BE2C (cell line): ENCODE results near the gene FAM120C.

ENCODE experiments used
- DNase-seq: peaks from one replicate; pipeline ENCODE4 v3.0.0-alpha.2; 2020
- H3K27me3 ChIP-seq: fragments of 250-450 bp; sonication (Bioruptor Pico); 2 replicates; pipeline ENCODE4 v1.5.1; 2020; ENCODE audit warnings: mild to moderate bottlenecking
- H3K36me3 ChIP-seq: fragments of 250-450 bp; sonication (Bioruptor Pico); 2 replicates; pipeline ENCODE4 v1.5.1; 2020; ENCODE audit warnings: mild to moderate bottlenecking
- H3K4me1 ChIP-seq: fragments of 250-450 bp; sonication (Bioruptor Pico); 2 replicates; pipeline ENCODE4 v1.5.1; 2020
- H3K4me3 ChIP-seq: 2 replicates; pipeline ENCODE4 v1.5.1; 2011; ENCODE audit warnings: low read depth, low read length
- H3K9me3 ChIP-seq: fragments of 250-450 bp; sonication (Bioruptor Pico); 2 replicates; pipeline ENCODE4 v1.5.1; 2020
- TF ChIP-seq, protein P1 (sequence below): IDR thresholded peaks from 2 replicates; pipeline ENCODE4 v1.5.1; 2012; ENCODE audit warnings: mild to moderate bottlenecking, low read depth, low read length

Gene FAM120C

DNA sequence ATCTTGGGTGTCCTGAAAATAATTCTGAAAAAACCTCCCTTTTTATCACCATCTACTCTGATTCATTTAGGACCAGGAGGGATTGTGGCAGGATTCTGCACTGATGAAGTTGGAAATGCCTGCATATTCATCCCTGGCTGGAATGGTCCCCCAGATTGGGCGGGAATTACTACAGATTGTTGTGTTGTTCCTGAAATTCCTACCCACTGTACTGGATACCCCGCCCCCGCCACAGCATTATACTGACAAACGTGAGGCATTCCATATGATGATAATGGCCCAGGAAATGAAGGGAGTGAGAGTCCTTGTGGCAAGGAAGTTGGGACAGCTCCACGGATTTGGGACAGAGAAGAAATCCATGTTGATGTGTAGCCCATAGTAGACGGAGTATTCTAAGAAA lies 15.2 kb upstream of the FAM120C start:
- Histone ChIP-seq H3K4me3 (no peak overlapping the region), H3K9me3 (no peaks in the 10 kb centered on the region), H3K4me1 (no peaks in the 10 kb centered on the region), H3K36me3 (no peaks in the 10 kb centered on the region), H3K27me3 (no peaks in the 10 kb centered on the region)
- no peak for DNase-seq
- TF ChIP-seq, protein P1, sequence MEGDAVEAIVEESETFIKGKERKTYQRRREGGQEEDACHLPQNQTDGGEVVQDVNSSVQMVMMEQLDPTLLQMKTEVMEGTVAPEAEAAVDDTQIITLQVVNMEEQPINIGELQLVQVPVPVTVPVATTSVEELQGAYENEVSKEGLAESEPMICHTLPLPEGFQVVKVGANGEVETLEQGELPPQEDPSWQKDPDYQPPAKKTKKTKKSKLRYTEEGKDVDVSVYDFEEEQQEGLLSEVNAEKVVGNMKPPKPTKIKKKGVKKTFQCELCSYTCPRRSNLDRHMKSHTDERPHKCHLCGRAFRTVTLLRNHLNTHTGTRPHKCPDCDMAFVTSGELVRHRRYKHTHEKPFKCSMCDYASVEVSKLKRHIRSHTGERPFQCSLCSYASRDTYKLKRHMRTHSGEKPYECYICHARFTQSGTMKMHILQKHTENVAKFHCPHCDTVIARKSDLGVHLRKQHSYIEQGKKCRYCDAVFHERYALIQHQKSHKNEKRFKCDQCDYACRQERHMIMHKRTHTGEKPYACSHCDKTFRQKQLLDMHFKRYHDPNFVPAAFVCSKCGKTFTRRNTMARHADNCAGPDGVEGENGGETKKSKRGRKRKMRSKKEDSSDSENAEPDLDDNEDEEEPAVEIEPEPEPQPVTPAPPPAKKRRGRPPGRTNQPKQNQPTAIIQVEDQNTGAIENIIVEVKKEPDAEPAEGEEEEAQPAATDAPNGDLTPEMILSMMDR, result no peak

DNA sequence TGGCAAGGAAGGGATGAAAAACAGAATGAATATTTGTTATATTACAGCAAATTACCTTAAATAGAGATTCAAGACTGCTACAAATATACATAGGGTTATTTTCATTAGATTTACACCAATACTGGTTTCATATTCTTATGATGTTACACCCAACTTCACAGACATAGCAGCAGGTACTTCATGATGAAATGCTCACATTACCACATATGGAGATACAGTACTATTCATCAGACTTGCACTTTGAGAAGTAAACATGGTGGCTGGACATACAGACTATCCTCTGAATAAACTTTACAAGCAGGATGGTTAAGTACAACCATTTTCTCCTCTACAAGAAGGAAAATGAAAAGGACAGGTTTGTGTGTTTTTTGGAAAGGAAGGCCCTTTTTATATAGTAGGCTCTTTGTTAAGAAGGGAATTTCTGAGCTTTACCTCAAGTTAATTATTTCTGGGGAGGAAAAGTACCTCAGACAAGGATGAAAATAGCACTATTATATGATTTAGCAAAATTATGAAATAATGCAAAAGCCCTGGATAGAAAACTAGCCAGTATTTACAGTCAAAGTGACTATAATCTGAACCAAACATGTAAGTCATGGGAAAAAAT lies 12.0 kb upstream of the FAM120C start:
- H3K36me3 ChIP-seq, result no peaks in the 10 kb centered on the region
- TF ChIP-seq, protein P1, result no peak
- H3K4me3 ChIP-seq, result no peak overlapping the region
- H3K9me3 ChIP-seq, result no peaks in the 10 kb centered on the region
- H3K27me3 ChIP-seq, result no peaks in the 10 kb centered on the region
- no peak for DNase-seq
- no peaks in the 10 kb centered on the region for H3K4me1 ChIP-seq

DNA sequence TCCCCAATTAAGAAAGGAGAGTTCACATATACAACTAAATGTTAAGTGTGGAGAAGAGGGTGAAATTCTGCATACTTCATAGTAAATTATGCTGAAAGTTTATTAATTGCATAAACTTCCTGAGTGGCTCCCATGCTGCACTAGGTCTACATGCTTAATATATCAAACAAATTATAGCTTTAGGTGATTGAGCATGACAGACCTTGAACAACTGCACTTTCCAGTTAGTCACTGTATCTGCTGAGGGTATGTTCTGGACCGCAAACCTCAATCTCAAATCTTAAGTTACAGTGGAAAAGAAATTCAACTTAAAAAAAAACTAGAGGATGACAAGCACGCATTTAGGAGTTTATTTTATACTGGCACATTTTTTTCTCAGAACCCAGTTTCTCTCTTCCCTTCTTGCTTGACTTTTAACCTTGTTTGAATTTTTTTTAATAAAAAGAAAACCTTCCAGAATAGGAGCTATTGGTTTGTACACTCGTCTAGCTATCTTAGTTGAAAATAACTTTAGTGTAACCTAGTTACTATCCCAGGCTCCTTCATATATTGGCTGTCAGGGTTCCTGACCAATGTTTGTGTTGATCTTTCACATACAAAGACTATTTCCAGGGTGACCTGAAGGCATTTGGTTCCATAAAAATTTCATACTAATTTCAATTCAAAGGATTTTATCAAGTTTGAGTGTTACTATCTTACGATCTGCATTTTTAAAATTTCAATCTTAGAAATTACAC lies 10.2 kb upstream of the FAM120C start:
- Histone ChIP-seq H3K36me3 (no peaks in the 10 kb centered on the region), H3K9me3 (no peaks in the 10 kb centered on the region), H3K4me3 (no peak overlapping the region), H3K4me1 (no peaks in the 10 kb centered on the region), H3K27me3 (no peaks in the 10 kb centered on the region)
- TF ChIP-seq, protein P1, result no peak
- DNase-seq, result no peak

DNA sequence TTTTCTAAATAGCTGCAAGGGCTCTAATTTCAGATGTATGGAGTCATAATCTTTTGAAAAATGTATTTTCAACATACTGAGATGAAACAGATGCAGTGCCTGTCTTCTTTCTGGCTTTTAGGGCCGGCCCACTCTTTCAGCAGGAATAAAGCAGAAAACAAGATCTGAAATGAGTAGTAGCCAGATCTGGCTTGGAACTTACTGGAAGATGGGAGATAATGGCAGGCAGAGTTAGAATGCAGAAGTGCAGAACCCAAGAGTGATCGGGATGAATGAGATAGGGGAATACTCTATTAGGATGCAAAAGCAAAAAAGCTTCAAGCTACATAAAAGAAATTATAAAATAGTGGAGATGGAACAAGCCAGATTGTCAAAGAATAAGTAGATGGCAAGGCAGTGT lies 1.4 kb upstream of the FAM120C start:
- no peaks in the 10 kb centered on the region for H3K27me3 ChIP-seq
- H3K9me3 ChIP-seq, result no peaks in the 10 kb centered on the region
- H3K4me1 ChIP-seq, result no peaks in the 10 kb centered on the region; the same call in 1 of the 2 replicates
- no peak for DNase-seq
- TF ChIP-seq, protein P1, result no peak
- no peak overlapping the region for H3K4me3 ChIP-seq
- no peaks in the 10 kb centered on the region for H3K36me3 ChIP-seq

DNA sequence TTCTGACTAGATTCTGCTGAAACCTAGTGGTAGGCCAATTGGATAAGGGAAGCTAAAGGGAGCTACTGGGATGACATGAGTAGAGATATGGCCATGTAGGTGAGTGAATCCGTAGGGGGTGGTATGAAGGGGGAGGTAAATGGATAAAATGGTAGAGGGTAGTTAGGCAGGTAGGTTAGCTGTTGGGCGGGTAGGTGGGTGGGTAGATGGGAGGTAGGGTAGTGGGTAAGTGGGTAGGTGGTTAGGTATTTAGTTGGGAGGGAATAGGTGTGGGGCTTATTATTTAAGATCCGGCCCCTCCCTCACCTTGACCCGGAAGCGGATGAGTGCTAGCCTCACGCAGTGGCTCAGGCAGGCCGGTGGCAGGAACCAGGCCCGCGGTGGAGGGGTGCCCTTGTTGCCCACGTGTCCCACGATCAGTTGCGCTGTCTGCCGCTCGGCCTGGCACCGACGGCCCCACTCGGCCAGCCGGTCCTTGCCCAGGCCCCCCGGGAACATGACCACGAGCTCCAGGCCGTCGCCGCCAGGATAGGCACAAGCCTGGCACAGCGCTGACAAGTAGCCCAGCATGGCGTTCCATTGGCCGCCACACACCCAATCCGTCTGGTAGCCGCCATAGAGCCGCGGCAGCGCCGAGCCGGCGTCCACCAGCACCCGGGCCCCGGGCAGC lies 725 bp downstream of the FAM120C start:
- peak overlapping the region; percentile 69 for H3K4me3 ChIP-seq
- H3K4me1 ChIP-seq, result no peaks in the 10 kb centered on the region; the same call in 1 of the 2 replicates
- H3K9me3 ChIP-seq, result no peaks in the 10 kb centered on the region
- no peaks in the 10 kb centered on the region; the same call in 1 of the 2 replicates for H3K36me3 ChIP-seq
- H3K27me3 ChIP-seq, result no peaks in the 10 kb centered on the region
- TF ChIP-seq, protein P1, result no peak
- peak; percentile 57 for DNase-seq
